ENCODE results near the gene TREH.

The TREH gene

DNA sequence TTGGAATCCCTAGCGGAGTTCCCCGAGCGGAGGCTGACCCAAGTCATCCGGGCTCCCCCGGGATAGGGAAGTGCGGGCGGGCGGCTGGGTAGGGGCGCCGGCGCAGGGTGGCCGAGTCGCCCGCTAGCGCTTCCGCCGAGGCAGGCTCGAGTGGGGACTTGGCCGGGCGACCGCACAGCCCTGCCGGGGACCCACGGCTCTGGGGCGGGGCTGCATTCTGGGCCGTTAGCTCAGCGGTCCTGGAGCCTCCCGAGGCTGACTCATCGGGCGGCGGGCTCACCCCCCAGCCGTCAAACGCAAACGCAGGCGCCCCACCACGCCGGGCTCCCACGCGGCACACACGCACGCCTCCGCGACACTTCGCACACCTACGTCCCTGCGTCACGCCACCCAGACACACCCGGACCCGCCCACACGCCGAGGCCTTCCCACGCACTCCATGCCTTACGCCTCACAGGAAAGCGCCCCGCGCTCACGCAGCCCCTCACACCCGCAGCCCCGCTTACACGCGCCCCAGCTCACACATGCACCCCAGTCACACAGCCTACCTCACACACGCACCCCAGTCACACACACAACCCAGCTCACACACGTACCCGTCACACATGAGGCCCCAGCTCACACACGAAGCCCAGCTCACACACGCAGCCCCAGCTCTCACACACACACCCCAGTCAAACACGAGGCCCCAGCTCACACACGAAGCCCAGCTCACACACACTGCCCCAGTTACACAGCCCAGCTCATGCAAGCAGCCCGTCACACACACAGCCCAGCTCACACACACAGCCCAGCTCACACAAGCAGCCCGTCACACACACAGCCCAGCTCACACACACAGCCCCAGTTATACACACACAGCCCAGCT, 70.9 kb downstream of the TREH start:
- DNase-seq, result peak; percentile 86

DNA sequence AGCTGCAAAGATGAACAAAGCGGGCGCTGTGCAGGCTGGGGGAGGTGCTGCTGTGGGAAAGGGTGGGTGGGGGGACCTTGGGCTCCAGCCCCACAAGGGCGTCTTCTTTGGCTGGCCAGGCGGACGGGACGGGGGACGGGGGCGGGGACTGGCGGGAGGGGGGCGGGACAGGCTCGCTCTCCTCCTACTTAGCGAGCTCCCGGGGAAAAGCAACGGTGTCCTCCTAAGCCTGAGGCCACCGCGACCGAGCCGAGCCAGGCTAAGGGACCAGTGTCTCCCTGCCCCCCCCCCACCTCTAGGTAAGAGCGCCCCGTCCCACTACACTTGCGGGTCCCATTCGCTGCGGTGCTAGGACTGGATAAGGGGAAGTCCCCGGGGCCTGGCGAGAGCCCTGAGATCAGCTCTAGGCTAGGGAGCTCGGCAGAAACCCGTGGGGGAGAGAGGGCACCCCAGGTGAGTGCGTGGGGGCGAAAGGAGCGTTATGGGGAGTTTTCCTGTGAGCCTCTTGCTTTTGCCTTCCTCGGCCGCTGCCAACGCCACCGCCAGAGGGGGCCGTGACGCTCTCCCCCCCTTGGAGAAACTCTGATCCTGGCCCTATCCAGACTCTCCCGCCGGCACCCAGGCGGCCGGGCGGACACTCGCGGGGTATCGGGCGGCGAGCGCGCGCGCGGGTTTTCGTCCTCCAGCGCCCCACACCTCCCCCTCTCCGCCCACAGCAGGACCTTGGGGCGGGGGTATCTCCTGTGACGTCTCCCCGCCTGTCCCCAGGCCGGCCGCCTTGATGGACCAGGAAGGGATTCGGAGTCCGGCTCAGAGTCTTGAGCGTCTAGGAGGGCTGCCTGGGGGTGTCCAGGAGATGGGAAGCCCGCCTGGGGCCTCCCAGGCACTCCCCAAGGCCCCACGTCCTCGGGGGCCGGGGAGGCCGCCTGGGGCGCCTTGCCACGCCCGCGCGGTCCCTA, 71.8 kb downstream of the TREH start, which contains the start of gene PHLDB1:
TSS of gene PHLDB1 (plus strand) at position 215 of the 959 bp plus-strand sequence. CDS start 6,222 bp downstream, outside the sequence.
- peak; percentile 55 for DNase-seq
